Fibroblast of skin of left biceps (primary cell): ENCODE results near the gene CDC42BPG.

Experiments used
- DNase-seq, 2 experiments: peaks; one replicate each; pipeline ENCODE4 v3.0.0-alpha.2; 2013; ENCODE audit warnings: low read depth in 2 of 2

CDC42BPG gene

GRCh38 chr11:64804346-64805210 is 39.9 kb downstream of the CDC42BPG start:
- DNase-seq = no peak

DNA sequence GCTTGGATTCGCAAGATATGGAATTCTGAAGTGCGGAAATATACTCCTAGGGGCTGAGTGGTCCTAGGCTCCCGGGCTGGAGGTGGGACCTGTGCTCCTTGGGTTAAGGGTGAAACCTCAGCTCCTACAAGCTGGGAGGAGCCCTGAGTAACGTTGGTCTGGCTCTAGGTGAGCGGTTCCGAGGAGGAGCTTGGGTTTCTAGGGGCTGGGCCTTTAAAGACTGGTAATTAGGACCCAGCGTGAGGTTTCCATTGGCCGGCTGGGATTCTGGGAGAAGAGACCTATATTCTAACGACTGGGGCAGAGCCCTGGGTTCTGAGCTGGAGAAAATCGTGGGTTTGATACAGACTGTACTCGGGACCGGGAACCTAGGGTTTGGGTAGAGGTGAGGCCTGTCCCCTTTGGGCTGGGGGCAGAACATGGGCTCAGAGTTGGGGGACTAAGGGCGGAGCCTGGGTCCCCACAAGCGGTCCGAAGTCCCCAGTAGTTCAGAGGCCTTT is 40.6 kb downstream of the CDC42BPG start:
- DNase-seq = no peak

- peak; percentile 40 to 58 for DNase-seq
Observed at GRCh38 chr11:64803158-64803845, 41.2 kb downstream of the CDC42BPG start, which contains the start of gene MAP4K2. MAP4K2 (minus strand) TSS chr11:64803214; CDS start chr11:64803149, 65 bp downstream.

DNA sequence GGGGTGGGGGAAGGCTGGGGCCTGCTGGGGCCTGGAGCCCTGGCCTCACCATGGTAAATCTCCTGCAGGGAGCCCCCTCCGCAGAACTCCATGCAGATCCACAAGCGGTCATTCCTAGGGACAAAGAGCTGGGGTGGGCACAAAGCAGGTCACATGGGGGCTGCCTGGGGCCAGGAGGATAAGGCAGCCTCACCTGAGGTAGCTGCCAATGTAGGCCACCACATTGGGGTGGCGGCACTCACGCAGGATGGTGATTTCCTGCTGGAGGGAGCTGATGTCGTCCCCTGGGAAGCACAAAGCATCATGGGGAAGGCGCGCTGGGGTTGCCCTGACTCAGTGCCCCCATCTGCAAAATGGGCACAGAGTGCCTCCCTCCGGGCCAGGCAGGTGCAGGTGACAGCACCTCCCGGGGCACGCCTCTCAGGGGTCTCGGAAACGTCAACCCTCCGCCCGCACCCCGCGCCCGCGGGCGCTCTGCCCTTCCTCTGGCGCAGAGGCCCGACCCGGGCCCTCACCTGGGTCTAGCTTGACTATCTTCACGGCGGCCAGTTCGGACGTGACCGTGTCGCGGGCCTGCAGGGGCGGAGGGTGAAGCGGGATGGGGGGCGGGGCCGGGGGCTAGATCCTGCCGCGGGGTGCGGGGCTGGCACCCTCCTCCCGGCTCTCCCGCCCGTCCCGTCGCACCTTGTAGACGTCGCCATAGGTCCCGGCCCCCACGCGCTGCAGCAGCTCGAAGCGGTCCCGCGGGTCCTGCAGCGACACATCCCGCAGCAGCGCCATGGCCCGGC is 41.9 kb downstream of the CDC42BPG start:
- no peak for DNase-seq

DNA sequence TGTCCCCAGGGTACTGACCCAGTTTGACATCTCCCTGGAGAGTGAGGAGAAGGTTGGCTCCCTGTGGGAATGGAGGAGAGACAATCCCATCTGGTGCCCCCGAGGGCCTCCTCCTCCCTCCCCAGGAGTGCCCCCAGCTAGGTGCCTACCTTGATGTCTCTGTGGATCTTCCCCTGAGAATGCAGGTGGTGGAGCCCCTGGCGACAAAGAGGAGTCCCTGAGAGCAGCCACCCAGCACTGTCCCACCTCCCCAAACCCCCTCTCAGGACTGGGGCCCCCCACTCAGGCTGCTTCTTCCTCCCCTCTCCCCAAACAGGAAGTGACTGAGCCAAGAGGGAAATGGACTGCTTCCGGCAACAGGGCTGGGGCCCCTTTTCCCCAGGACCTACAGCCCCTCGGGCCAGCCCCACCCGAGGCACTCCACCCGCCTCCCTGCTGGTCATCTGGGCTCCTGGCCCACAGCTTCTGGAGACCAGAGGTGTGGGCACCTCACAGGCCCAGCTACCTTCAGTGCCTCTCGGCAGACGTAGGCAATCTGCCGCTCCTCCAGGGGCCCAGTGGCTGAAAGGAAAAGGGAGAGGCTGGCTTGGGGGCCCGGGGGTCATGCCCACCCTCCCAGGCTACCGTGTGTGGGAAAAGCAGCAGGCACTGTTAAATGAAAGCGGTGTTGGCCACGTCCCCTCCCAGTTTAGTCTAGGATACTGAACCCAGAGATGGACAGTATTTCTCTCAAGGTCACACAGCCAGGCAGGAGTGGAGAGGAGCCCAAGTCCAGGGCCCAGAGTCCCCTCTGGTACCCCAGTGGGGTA is 42.7 kb downstream of the CDC42BPG start:
- DNase-seq = no peak

GRCh38 chr11:64801158-64801464 is 43.3 kb downstream of the CDC42BPG start:
- DNase-seq = no peak

GRCh38 chr11:64800303-64801157 is 43.9 kb downstream of the CDC42BPG start:
- DNase-seq = no peak

DNA sequence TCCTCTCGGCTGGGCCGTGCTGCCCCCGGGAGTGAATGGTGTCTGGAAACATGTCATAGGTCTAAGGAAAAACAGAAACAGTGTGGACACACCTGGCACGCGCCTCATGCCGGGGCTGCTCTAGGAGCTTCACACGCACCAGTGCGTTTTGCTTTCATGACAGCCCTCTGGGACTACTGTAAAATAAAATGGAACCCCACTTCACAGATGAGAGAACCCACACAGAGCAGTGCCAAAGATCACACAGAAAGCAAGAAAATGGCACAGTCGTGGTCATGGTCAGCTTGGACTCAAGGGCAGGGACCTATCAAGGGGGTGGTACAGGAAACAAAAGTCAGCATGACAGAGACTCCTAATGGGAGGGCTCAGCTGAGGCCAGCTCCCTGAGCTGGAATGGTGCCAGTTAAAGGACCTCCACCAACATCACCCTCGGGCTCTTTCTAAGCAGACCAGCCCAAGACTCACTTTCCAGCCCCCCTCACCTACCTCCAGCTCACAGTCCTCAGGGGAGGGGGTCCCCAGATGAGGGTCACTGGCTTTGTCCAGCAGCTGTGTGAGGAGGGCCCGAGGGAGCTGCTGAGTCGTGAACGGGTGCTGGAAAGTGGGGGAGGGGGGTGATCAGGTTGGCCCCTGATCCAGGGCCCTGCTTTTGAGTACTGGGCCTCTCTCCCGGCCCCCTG is 44.7 kb downstream of the CDC42BPG start:
- no peak for DNase-seq

DNA sequence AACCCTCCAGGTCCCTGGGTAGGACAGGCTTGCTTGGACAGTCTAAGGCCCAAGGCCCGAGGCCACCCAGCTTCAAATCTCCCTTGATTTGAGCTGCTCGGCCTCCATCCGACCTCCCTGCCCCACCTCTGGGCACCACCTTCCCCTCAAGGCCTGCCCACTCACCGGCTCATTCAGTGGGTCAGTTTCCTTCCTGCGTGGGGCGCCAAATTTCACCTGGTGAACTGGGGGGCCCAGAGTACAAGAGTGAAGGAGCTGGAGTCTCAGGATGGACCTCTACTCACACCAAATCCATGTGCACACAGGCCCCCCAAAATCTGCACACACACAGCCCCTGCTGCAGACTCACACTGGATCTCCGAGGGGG is 45.2 kb downstream of the CDC42BPG start:
- DNase-seq = no peak

- no peak for DNase-seq
Observed at GRCh38 chr11:64796757-64797541, 47.5 kb downstream of the CDC42BPG start.

- no peak for DNase-seq
Observed at GRCh38 chr11:64796047-64796756, 48.3 kb downstream of the CDC42BPG start.

DNA sequence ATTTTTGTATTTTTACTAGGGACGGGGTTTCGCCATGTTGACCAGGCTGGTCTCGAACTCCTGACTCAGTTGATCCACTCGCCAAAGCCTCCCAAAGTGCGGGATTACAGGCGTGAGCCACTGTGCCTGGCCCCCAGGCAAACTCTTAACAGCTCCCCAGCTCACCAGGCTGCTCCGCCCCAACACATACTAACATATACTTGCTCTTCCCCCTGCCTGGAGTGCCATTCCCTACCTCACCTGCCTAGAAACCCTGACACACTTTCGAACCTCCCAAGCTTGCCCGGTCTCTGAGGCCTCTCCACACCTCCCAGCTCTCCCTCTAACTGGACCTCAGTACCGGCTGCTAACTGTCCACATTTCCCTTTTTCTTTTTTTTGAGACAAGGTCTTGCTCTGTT is 49.9 kb downstream of the CDC42BPG start:
- no peak for DNase-seq

DNA sequence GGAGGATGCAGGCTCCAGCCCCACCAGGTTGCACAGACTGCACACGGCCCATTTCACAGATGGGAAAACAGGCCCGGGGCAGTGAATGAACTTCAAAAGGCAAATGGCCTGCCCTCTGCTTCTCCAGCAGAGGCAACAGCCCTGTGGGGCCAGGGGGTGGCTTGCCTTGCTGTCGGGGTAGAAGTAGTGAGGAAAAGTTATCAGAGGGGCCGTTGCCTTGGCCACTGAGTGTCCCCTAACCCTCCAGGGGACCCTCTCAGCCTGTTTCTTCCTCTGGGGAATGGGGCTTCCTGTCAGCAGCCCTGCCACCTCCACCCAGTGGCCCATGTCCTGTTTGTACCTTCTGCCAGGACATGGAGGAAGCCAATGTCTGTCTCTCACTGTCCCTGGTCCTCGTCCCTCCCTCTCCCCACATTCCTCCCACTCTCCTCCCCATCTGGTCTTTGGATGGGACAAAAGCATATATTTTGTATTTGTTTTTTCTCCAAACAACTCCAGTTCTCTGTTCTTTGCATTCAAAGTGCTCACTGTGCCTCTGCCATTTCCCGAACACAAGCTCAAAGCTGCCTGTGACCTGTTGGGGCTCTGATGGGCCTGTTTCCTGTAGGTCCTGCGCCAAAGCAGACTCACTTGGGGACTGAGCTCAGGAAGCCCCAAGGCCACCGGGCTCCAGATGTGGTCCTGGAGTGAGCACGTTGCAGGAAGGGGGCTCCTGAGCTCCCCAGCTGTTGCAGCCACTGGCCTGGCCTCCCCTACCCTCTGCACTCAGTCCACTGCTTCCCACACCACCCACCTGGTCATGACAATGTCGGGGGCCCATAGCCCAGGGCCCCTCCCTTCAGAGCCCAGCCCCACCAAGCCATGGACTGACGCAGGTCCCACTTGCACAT is 50.9 kb downstream of the CDC42BPG start:
- no peak for DNase-seq

GRCh38 chr11:64792482-64792881 is 52.0 kb downstream of the CDC42BPG start:
- no peak for DNase-seq

DNA sequence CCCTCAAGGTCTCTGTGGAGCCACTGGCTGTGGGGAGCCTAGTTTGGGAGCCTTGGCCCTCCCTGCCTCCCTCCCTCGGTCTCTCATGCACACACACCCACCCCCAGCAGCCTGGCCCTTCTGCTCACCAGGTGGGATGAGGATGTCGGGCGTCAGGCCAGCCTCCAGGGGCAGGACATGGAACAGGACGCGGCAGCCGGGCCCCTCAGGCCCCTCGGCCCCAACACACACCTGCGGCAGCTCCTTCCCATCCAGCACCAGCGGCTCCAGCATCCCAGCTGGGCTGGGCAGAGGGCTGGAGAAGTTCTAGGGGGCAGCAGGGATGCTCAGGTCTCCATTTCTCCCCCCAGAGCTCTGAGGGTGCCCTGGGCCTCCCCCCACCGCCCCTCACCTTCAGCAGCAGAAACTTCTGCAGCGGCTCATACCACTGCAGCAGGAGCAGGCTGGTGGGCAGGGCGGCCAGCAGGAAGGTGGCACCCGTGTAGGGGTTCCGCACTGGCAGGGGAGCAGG is 52.6 kb downstream of the CDC42BPG start:
- no peak for DNase-seq

DNA sequence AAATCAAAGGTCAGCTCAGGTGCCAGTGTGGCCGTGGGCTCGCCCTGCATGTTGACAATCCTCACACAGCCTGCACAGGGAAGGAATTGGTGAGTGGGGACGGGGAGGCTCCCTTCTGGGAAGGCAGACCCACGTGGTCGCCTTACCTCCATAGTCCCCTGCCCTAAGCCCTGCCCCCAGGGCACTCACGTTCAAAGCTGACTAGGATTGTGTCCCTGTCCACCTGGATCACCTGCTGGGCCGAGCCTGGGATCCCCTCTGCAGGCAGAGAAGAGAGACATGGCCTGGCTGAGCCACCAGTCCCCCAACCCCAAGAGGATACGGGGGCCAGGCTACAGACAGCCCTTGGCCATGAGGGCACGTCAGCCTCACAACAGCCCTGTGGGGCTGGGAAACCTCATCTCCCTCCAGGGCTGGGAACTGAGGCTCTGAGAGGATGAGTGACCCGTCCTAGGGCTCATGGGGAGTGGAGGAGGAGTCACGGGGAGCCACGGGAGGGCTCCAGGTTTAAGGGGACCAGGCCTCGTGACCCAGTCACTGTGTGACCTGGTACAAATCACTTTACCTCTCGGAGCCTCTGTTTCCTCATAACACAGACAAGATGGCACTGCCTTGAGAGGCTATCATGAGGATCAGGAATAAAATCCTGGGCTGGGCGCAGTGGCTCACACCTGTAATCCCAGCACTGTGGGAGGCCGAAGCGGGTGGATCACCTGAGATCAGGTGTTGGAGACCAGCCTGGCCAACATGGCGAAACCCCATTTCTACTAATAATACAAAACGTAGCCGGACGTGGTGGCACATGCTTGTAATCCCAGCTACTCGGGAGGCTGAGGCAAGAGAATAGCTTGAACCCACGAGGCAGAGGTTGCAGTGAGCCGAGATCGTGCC is 54.0 kb downstream of the CDC42BPG start:
- DNase-seq = no peak
